Measurements from ENCODE around the gene IDH2. TPM values are rescaled to one million over a fixed set of nuclear protein-coding genes. Genes with fewer than 3 reads are reported as not detected.

Gene IDH2
- total RNA-seq, 1 donor from 2014 or later, result 79.1 TPM

DNA sequence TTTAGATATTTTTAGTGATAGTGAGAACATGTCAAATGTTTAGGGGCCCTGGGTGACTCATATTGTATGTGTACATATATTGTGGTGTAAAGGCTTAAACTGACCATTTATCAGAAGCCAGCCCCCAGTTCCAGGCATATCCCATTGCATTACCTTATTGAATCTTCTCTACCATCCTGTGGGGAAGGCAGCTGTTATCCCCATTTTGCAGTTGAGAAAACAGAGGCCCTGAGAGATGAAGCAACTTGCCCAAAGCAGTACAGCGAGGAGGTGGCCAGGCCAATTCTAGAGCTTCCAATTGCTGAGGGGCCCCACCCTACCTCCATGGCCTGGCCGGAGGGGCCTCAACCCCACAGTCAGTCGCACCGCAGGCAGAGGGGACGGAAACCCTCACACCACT is 53.2 kb downstream of the IDH2 start:
- TF ChIP-seq, protein P1, sequence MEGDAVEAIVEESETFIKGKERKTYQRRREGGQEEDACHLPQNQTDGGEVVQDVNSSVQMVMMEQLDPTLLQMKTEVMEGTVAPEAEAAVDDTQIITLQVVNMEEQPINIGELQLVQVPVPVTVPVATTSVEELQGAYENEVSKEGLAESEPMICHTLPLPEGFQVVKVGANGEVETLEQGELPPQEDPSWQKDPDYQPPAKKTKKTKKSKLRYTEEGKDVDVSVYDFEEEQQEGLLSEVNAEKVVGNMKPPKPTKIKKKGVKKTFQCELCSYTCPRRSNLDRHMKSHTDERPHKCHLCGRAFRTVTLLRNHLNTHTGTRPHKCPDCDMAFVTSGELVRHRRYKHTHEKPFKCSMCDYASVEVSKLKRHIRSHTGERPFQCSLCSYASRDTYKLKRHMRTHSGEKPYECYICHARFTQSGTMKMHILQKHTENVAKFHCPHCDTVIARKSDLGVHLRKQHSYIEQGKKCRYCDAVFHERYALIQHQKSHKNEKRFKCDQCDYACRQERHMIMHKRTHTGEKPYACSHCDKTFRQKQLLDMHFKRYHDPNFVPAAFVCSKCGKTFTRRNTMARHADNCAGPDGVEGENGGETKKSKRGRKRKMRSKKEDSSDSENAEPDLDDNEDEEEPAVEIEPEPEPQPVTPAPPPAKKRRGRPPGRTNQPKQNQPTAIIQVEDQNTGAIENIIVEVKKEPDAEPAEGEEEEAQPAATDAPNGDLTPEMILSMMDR (IDR thresholded peaks at IDR 0.05; ENCODE audit: insufficient read depth, low read length, poor library complexity, severe bottlenecking), result no peak
- DNase-seq (ENCODE audit: low read depth), result no peak
- H3K36me3 ChIP-seq (ENCODE audit: control insufficient read depth, insufficient read depth, low read length), result peaks cover 1% of the 10 kb centered on the region
- no peak overlapping the region for H3K4me3 ChIP-seq (ENCODE audit: low read depth, low read length)
- no peaks in the 10 kb centered on the region for H3K27me3 ChIP-seq (ENCODE audit: control insufficient read depth, insufficient read depth, low read length)

GRCh38 chr15:90047956-90048575 is 54.2 kb downstream of the IDH2 start:
- DNase-seq (ENCODE audit: low read depth), result no peak
- Histone ChIP-seq H3K4me3 (ENCODE audit: low read depth, low read length) (no peak overlapping the region), H3K36me3 (ENCODE audit: control insufficient read depth, insufficient read depth, low read length) (peaks cover 1% of the 10 kb centered on the region), H3K27me3 (ENCODE audit: control insufficient read depth, insufficient read depth, low read length) (no peaks in the 10 kb centered on the region)
- TF ChIP-seq, protein P1 (IDR thresholded peaks at IDR 0.05; ENCODE audit: insufficient read depth, low read length, poor library complexity, severe bottlenecking), result no peak

DNA sequence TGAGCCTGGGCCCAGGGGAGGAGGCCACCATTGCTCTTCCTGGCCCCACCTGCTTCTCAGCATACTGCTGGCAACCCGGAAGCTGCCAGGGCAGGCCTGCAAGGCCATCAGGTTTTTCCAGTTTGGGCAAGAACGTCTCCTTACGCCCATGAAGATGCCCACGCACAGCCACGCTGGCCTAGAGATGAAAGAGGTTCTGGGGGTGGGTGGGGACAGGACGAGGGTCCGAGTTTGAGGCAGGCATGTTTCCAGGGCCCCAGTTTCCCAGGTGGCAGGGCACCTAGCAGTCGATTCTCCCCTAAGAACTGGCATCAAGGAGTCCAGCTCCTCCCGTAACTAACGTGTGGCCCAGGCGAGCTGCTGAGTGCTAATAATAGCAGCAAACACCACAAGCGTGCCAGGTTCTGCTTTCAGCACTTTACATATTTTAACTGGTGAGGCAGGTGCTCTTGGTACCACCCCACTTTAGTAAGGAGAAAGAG is 55.3 kb downstream of the IDH2 start:
- no peak for DNase-seq (ENCODE audit: low read depth)
- peaks cover 1% of the 10 kb centered on the region for H3K36me3 ChIP-seq (ENCODE audit: control insufficient read depth, insufficient read depth, low read length)
- no peaks in the 10 kb centered on the region for H3K27me3 ChIP-seq (ENCODE audit: control insufficient read depth, insufficient read depth, low read length)
- TF ChIP-seq, protein P1 (IDR thresholded peaks at IDR 0.05; ENCODE audit: insufficient read depth, low read length, poor library complexity, severe bottlenecking), result no peak
- no peak overlapping the region for H3K4me3 ChIP-seq (ENCODE audit: low read depth, low read length)

DNA sequence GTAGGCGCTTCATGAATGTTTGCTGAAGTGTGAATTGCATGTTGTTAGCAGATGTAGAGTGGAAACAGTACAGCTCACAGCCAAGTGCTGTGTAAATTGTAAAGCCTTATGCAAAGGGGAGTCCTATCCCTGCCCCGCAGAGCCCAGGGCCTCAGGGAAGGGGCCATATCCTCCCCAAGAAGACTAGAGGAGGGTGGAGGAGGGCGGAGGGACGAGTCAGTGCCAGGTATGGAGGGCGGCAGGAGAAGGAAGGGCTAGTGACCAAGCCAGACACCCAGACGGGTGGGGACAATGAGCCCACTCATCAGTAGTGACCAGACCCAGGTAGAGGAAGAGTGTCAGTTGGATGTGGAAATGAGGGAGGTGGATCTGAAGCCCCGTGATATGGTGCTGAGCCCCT is 56.0 kb downstream of the IDH2 start:
- DNase-seq (ENCODE audit: low read depth), result no peak
- no peaks in the 10 kb centered on the region for H3K27me3 ChIP-seq (ENCODE audit: control insufficient read depth, insufficient read depth, low read length)
- TF ChIP-seq, protein P1 (IDR thresholded peaks at IDR 0.05; ENCODE audit: insufficient read depth, low read length, poor library complexity, severe bottlenecking), result no peak
- H3K4me3 ChIP-seq (ENCODE audit: low read depth, low read length), result no peak overlapping the region
- no peaks in the 10 kb centered on the region for H3K36me3 ChIP-seq (ENCODE audit: control insufficient read depth, insufficient read depth, low read length)

DNA sequence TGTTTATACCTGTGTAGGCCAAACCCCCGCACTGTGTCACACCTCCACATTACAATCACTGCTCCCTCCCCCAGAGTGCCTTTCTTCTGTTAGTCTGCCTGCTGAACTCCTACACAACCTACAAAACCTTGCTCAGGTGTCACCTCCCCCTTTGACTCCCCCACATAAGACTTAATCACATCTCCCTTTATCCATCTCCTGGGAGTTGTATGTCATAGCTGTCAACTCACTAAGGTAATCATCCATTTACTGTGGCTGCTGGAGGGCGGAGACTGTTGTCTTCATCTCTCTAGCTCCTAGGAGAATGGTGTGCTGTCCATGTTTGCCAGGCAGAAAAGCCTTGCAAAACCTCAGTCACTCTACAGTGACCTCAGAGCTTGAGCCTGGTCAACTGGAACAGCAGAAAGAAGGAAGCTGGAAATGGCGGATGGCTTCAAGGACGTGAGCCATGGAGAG is 57.3 kb downstream of the IDH2 start:
- no peaks in the 10 kb centered on the region for H3K36me3 ChIP-seq (ENCODE audit: control insufficient read depth, insufficient read depth, low read length)
- no peak for DNase-seq (ENCODE audit: low read depth)
- no peaks in the 10 kb centered on the region for H3K27me3 ChIP-seq (ENCODE audit: control insufficient read depth, insufficient read depth, low read length)
- TF ChIP-seq, protein P1 (IDR thresholded peaks at IDR 0.05; ENCODE audit: insufficient read depth, low read length, poor library complexity, severe bottlenecking), result no peak
- no peak overlapping the region for H3K4me3 ChIP-seq (ENCODE audit: low read depth, low read length)

DNA sequence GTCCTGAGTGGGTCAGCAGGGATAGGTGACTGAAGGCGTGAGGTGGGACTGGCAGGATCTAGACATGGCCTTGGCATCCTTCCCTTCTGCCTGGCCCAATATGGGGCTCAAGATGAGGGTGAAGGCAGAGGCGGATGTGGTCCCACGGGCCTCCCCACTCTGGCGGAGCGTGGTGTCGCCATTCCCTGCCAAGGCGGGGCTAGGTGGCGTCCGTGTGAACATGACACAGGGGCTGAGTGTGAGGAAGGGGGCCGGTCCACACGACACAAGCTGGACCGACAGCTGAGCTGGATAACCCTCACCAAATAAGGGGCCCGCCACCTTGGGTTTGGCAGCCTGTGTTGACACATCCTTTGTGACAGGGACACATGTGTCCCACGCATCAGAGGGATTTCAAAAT is 58.1 kb downstream of the IDH2 start:
- no peaks in the 10 kb centered on the region for H3K27me3 ChIP-seq (ENCODE audit: control insufficient read depth, insufficient read depth, low read length)
- no peak overlapping the region for H3K4me3 ChIP-seq (ENCODE audit: low read depth, low read length)
- no peak for DNase-seq (ENCODE audit: low read depth)
- H3K36me3 ChIP-seq (ENCODE audit: control insufficient read depth, insufficient read depth, low read length), result no peaks in the 10 kb centered on the region
- TF ChIP-seq, protein P1 (IDR thresholded peaks at IDR 0.05; ENCODE audit: insufficient read depth, low read length, poor library complexity, severe bottlenecking), result no peak
